ENCODE results near the gene MEOX2. TPM values are rescaled to one million over a fixed set of nuclear protein-coding genes. Genes with fewer than 3 reads are reported as not detected.

The MEOX2 gene
- total RNA-seq, 1 donor from 2014 or later: 0.39 TPM

- H3K27ac Mint-ChIP-seq (ENCODE audit: unreplicated experiment): peak overlapping the region; percentile 11
- no peaks in the 10 kb centered on the region for H3K9me3 Mint-ChIP-seq (ENCODE audit: unreplicated experiment)
- TF ChIP-seq CTCF (IDR thresholded peaks at IDR 0.05; ENCODE audit: partially characterized antibody, unreplicated experiment): no peak
- H3K4me1 Mint-ChIP-seq (ENCODE audit: low read depth, unreplicated experiment): peaks cover 4% of the 10 kb centered on the region
- no peaks in the 10 kb centered on the region for H3K27me3 Mint-ChIP-seq (ENCODE audit: unreplicated experiment)
- H3K36me3 Mint-ChIP-seq (ENCODE audit: unreplicated experiment): no peaks in the 10 kb centered on the region
- no peak for DNase-seq
- no peak overlapping the region for H3K4me3 Mint-ChIP-seq (ENCODE audit: unreplicated experiment)
These were observed 74.3 kb downstream of the MEOX2 start for GRCh38 chr7:15612205-15612604.

GRCh38 chr7:15610503-15610902 lies 76.0 kb downstream of the MEOX2 start:
- H3K4me3 Mint-ChIP-seq (ENCODE audit: unreplicated experiment): no peak overlapping the region
- no peak for TF ChIP-seq CTCF (IDR thresholded peaks at IDR 0.05; ENCODE audit: partially characterized antibody, unreplicated experiment)
- H3K27ac Mint-ChIP-seq (ENCODE audit: unreplicated experiment): no peak overlapping the region
- no peaks in the 10 kb centered on the region for H3K36me3 Mint-ChIP-seq (ENCODE audit: unreplicated experiment)
- H3K9me3 Mint-ChIP-seq (ENCODE audit: unreplicated experiment): no peaks in the 10 kb centered on the region
- H3K4me1 Mint-ChIP-seq (ENCODE audit: low read depth, unreplicated experiment): peaks cover 4% of the 10 kb centered on the region
- no peaks in the 10 kb centered on the region for H3K27me3 Mint-ChIP-seq (ENCODE audit: unreplicated experiment)
- DNase-seq: no peak

GRCh38 chr7:15609287-15609686 lies 77.2 kb downstream of the MEOX2 start:
- Mint-ChIP-seq H3K4me3 (ENCODE audit: unreplicated experiment) (no peak overlapping the region), H3K27me3 (ENCODE audit: unreplicated experiment) (no peaks in the 10 kb centered on the region), H3K36me3 (ENCODE audit: unreplicated experiment) (no peaks in the 10 kb centered on the region), H3K4me1 (ENCODE audit: low read depth, unreplicated experiment) (peaks cover 4% of the 10 kb centered on the region), H3K27ac (ENCODE audit: unreplicated experiment) (no peak overlapping the region), H3K9me3 (ENCODE audit: unreplicated experiment) (no peaks in the 10 kb centered on the region)
- TF ChIP-seq CTCF (IDR thresholded peaks at IDR 0.05; ENCODE audit: partially characterized antibody, unreplicated experiment): no peak
- DNase-seq: no peak

- H3K9me3 Mint-ChIP-seq (ENCODE audit: unreplicated experiment): no peaks in the 10 kb centered on the region
- no peak overlapping the region for H3K4me3 Mint-ChIP-seq (ENCODE audit: unreplicated experiment)
- no peak for DNase-seq
- H3K27ac Mint-ChIP-seq (ENCODE audit: unreplicated experiment): no peak overlapping the region
- H3K4me1 Mint-ChIP-seq (ENCODE audit: low read depth, unreplicated experiment): peaks cover 4% of the 10 kb centered on the region
- TF ChIP-seq CTCF (IDR thresholded peaks at IDR 0.05; ENCODE audit: partially characterized antibody, unreplicated experiment): no peak
- H3K27me3 Mint-ChIP-seq (ENCODE audit: unreplicated experiment): no peaks in the 10 kb centered on the region
- H3K36me3 Mint-ChIP-seq (ENCODE audit: unreplicated experiment): no peaks in the 10 kb centered on the region
These were observed 78.8 kb downstream of the MEOX2 start for GRCh38 chr7:15607529-15608210.

GRCh38 chr7:15606561-15606960 lies 79.9 kb downstream of the MEOX2 start:
- Mint-ChIP-seq H3K27ac (ENCODE audit: unreplicated experiment) (no peak overlapping the region), H3K4me1 (ENCODE audit: low read depth, unreplicated experiment) (peaks cover 11% of the 10 kb centered on the region), H3K36me3 (ENCODE audit: unreplicated experiment) (no peaks in the 10 kb centered on the region), H3K9me3 (ENCODE audit: unreplicated experiment) (no peaks in the 10 kb centered on the region), H3K4me3 (ENCODE audit: unreplicated experiment) (no peak overlapping the region), H3K27me3 (ENCODE audit: unreplicated experiment) (no peaks in the 10 kb centered on the region)
- TF ChIP-seq CTCF (IDR thresholded peaks at IDR 0.05; ENCODE audit: partially characterized antibody, unreplicated experiment): no peak
- no peak for DNase-seq
